GM19455 (cell line): ENCODE measurements around the gene COBL.

Source experiments
- ATAC-seq: cut with Tn5 transposase; IDR thresholded peaks from one replicate; pipeline ENCODE4 v1.9.1; 2021; ENCODE audit not compliant: unreplicated experiment

The COBL gene

DNA sequence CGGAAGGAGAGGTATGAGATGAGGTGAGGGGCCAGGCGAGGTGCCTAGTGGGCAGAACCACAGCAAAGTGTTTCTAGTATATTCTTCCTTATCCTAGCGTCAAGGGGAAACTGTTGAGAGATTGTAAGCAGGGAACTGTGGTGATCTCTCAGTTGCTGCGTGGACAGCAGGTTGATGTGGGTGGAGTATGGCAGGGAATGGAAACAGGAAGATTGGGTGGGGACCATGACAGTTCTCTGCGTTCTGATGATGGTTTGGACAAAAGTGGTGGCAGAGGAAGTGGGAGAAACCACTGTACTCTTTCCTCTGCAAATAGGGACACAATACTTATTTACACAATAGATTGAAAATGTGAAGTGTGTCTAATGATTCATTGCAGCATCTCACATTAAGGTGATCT, 342.4 kb downstream of the COBL start:
- no peak for ATAC-seq

DNA sequence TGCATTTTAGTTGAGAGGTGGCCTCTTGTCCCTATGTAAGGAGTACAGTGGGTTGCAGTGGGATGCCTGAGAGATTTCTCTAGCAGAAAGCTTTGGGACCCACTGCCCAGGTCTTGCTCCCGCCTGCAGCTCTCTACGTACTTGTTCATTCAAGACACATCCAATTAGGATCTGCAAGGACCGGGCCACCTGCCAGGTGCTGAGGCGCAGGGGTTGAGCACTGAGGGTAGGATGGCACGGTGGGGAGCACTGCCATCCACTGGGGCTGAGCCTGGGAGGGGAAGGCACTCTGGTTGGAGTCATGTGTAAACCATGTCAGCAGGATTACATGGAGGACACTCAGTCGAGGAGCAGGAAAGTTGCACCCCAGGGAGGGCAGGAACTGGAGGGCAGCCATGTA, 342.8 kb downstream of the COBL start:
- no peak for ATAC-seq

DNA sequence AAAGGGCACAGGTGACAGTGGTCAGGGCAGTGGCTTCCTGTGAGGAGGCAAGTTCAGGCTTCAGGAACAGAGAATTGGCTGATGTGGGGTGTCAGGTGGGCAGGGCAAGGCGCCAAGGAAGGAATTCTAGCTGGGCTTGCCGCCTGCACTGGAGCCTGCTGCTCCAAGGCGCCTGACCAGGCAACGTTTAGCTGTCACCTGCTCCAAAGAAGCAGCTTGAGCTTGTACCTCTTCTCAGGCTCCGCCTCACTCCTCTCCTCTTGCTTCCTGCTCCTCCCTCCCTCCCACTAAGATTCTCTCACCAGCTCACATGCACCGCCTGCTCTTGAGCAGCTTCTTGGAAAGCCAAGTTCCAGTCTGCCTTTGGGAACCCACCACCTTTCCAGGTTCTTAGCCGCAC, 346.5 kb downstream of the COBL start:
- ATAC-seq, result no peak
